Measurements from ENCODE around the gene MOB3A. TPM values are rescaled to one million over a fixed set of nuclear protein-coding genes. Genes with fewer than 3 reads are reported as not detected.
"Not testable (repeated sequence)": the region's sequence is repeated elsewhere in the genome, so short reads cannot be mapped to it uniquely, and the experiment has no call there.

MOB3A gene
- total RNA-seq, 5 donors from 2014 or later (not counting 1 experiment from before 2014, with no cell fraction given): 98.6 to 162 (median 142) TPM

DNA sequence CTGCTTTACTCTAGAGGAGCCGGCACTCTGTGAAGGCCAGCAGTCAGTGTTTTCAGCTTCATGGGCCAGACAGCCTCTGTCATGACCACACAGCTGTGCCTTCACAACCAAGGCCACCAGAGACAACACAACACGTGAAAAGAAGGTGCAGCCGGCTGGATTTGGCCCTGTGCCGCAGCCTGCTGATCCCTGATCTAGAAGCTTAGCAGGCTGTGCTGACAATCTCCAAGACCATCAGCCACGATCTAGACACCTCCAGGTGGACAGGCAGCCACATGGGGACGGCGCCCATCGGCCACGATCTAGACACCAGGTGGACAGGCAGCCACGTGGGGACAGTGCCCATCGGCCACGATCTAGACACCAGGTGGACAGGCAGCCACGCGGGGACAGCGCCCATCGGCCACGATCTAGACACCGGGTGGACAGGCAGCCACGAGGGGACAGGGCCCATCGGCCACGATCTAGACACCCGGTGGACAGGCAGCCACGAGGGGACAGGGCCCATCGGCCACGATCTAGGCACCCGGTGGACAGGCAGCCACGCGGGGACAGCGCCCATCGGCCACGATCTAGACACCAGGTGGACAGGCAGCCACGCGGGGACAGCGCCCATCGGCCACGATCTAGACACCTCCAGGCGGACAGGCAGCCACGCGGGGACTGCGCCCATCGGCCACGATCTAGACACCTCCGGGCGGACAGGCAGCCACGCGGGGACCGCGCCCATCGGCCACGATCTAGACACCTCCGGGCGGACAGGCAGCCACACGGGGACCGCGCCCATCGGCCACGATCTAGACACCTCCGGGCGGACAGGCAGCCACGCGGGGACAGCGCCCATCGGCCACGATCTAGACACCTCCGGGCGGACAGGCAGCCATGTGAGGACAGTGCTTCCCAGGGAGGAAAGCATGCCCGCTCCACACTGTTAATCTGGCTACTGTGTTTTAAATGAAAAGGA is 35.2 kb upstream of the MOB3A start:
- DNase-seq; H3K27me3 Mint-ChIP-seq; H3K4me3 ChIP-seq (ENCODE audit: control insufficient read depth in 1 of 2, extremely low read depth in 1 of 2, low read length in 1 of 2); H3K4me1 Mint-ChIP-seq; ATAC-seq (replicated peaks in 1 of 4); H3K9me3 ChIP-seq; H3K27ac ChIP-seq (ENCODE audit: low read length); H3K9me3 Mint-ChIP-seq; POLR2A ChIA-PET; H3K4me3 Mint-ChIP-seq; H3K4me1 ChIP-seq (ENCODE audit: control insufficient read depth in 1 of 2, extremely low read depth in 1 of 2, insufficient read depth in 2 of 2, low read length in 2 of 2); CTCF ChIA-PET; H3K27me3 ChIP-seq (replicated peaks in 1 of 2; ENCODE audit: control insufficient read depth in 2 of 2, extremely low read depth in 1 of 2, insufficient read depth in 2 of 2, low read length in 1 of 2); H3K27ac Mint-ChIP-seq: not testable (repeated sequence)
- peaks cover 29 to 60% of the 10 kb centered on the region in 2 donors for H3K36me3 ChIP-seq (ENCODE audit: control insufficient read depth in 2 of 2, extremely low read depth in 1 of 2, insufficient read depth in 1 of 2, low read length in 1 of 2)
- 96% methylated on average over 55 of the region's 67 CpGs for WGBS (ENCODE audit: insufficient coverage)
- H3K36me3 Mint-ChIP-seq: peaks cover 12% of the 10 kb centered on the region

DNA sequence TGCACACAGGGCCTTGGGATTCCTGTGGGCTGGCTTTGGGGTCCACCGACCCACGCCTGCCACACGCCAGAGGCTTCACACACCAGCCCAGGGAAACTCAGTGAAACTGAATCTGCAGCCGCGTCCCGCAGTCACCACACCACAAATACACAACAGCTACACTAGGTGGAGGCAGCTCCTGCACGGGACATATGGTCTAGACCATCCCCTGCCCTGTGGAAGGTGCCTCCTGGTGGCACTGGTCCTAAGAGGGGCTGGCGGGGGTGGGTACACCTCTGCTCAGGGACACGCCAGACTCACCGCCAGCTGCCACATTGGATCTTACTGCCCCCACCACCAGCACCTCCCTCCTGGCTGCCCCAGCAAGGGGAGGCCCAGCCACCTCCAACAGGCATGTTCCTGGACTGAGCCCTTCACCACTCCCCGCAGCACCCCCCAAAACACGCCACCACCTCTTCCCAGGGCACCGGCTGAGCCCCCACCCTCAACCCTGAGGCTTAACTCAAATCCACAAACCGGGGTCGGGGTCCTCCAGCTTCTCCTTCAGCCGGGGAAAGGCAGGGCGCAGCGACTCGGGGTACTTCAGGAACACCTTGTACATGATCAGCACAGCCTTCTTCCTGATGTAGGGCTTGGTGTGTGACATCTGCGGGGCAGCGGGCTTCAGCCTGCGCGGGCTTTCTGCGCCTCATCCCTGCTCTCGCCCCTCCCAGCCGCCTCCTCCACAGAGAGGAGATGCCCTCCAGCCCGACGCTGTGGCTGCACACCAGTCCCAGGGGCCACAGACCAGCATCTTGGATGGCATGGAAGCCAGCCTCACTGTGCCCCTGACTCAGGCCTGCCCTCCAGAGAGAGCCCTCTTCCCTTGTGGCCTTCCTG is 34.0 kb upstream of the MOB3A start:
- 95% methylated on average over 23 of the region's 28 CpGs for WGBS (ENCODE audit: insufficient coverage)
- ATAC-seq (replicated peaks in 1 of 4) (no peak), DNase-seq (no peak)
- H3K4me1 ChIP-seq (ENCODE audit: control insufficient read depth in 1 of 2, extremely low read depth in 1 of 2, insufficient read depth in 2 of 2, low read length in 2 of 2): no peaks in the 10 kb centered on the region
- Mint-ChIP-seq H3K36me3 (peaks cover 8% of the 10 kb centered on the region), H3K9me3 (no peaks in the 10 kb centered on the region), H3K27me3 (no peaks in the 10 kb centered on the region), H3K4me1 (no peaks in the 10 kb centered on the region), H3K4me3 (no peak overlapping the region), H3K27ac (no peak overlapping the region)
- H3K36me3 ChIP-seq (ENCODE audit: control insufficient read depth in 2 of 2, extremely low read depth in 1 of 2, insufficient read depth in 1 of 2, low read length in 1 of 2): peaks cover 29 to 54% of the 10 kb centered on the region in 2 donors
- H3K27ac ChIP-seq (ENCODE audit: low read length): no peak overlapping the region
- no peaks in the 10 kb centered on the region for H3K27me3 ChIP-seq (replicated peaks in 1 of 2; ENCODE audit: control insufficient read depth in 2 of 2, extremely low read depth in 1 of 2, insufficient read depth in 2 of 2, low read length in 1 of 2)
- ChIA-PET CTCF (interaction anchor here in 1 of 2 donors (0.6 kb wide), 1 partner anchor 304 kb away, joined by 3 read pairs; no protein-coding TSS in a partner anchor), POLR2A (interaction anchor here in 1 of 2 donors (0.6 kb wide), 2 partner anchors 16 to 27 kb away, joined by 3 read pairs; no protein-coding TSS in a partner anchor)
- H3K4me3 ChIP-seq (ENCODE audit: control insufficient read depth in 1 of 2, extremely low read depth in 1 of 2, low read length in 1 of 2): no peak overlapping the region
- no peaks in the 10 kb centered on the region for H3K9me3 ChIP-seq

DNA sequence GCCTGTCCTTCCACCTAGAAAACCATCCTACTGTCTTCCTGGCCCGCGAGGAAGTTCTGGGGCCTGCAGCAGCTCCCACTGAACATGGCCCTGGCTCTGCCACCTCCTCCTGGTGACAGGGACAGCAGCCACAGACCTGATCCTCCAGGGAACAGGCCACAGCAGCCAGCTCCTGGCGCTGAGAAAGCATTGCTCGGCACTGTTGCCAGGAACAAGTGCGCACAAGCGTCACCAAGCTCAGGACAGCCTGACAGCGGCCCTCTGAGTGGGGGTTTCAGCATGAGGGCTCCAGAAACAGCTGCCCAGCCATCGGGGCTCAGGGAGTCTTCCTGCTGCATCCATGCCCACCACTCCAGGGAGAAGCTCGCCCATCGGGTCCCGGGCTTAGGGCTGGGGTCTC is 33.4 kb upstream of the MOB3A start:
- Histone ChIP-seq H3K9me3 (no peaks in the 10 kb centered on the region), H3K36me3 (ENCODE audit: control insufficient read depth in 2 of 2, extremely low read depth in 1 of 2, insufficient read depth in 1 of 2, low read length in 1 of 2) (peaks cover 29 to 55% of the 10 kb centered on the region in 2 donors), H3K4me1 (ENCODE audit: control insufficient read depth in 1 of 2, extremely low read depth in 1 of 2, insufficient read depth in 2 of 2, low read length in 2 of 2) (no peaks in the 10 kb centered on the region), H3K27me3 (replicated peaks in 1 of 2; ENCODE audit: control insufficient read depth in 2 of 2, extremely low read depth in 1 of 2, insufficient read depth in 2 of 2, low read length in 1 of 2) (no peaks in the 10 kb centered on the region), H3K4me3 (ENCODE audit: control insufficient read depth in 1 of 2, extremely low read depth in 1 of 2, low read length in 1 of 2) (no peak overlapping the region), H3K27ac (ENCODE audit: low read length) (no peak overlapping the region)
- 100% methylated on average over 11 of the region's 11 CpGs for WGBS (ENCODE audit: insufficient coverage)
- H3K27me3 Mint-ChIP-seq: no peaks in the 10 kb centered on the region
- H3K27ac Mint-ChIP-seq: no peak overlapping the region
- ChIA-PET CTCF (interaction anchor here in 1 of 2 donors (0.6 kb wide), 1 partner anchor 303 kb away, joined by 3 read pairs; no protein-coding TSS in a partner anchor), POLR2A (interaction anchor here in 1 of 2 donors (0.6 kb wide), 1 partner anchor 16 kb away, joined by 3 read pairs; no protein-coding TSS in a partner anchor)
- H3K4me1 Mint-ChIP-seq: no peaks in the 10 kb centered on the region
- DNase-seq (no peak), ATAC-seq (replicated peaks in 1 of 4) (no peak)
- no peaks in the 10 kb centered on the region for H3K9me3 Mint-ChIP-seq
- H3K4me3 Mint-ChIP-seq: no peak overlapping the region
- H3K36me3 Mint-ChIP-seq: peaks cover 8% of the 10 kb centered on the region

DNA sequence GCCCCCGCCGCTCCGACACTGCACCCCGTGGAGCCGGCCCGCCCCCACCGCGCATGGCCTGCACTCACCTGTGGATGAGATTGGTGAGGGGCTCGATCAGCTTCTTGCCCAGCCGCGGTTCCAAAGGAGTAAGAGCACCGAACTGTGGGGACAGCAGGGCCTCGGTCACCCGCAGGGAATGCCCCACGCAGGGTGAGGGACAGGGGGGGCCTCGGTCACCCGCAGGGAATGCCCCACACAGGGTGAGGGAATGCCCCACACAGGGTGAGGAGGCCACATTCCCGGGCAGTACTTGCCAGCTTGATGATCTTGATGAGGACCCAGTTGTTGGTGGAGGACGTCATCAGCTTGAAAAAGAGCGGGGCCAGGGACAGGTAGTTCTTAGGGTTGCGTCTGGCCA is 32.9 kb upstream of the MOB3A start:
- Histone ChIP-seq H3K27ac (ENCODE audit: low read length) (no peak overlapping the region), H3K4me3 (ENCODE audit: control insufficient read depth in 1 of 2, extremely low read depth in 1 of 2, low read length in 1 of 2) (no peak overlapping the region), H3K36me3 (ENCODE audit: control insufficient read depth in 2 of 2, extremely low read depth in 1 of 2, insufficient read depth in 1 of 2, low read length in 1 of 2) (peaks cover 29 to 57% of the 10 kb centered on the region in 2 donors), H3K27me3 (replicated peaks in 1 of 2; ENCODE audit: control insufficient read depth in 2 of 2, extremely low read depth in 1 of 2, insufficient read depth in 2 of 2, low read length in 1 of 2) (no peaks in the 10 kb centered on the region), H3K9me3 (no peaks in the 10 kb centered on the region), H3K4me1 (ENCODE audit: control insufficient read depth in 1 of 2, extremely low read depth in 1 of 2, insufficient read depth in 2 of 2, low read length in 2 of 2) (no peaks in the 10 kb centered on the region)
- peaks cover 8% of the 10 kb centered on the region for H3K36me3 Mint-ChIP-seq
- no peak overlapping the region for H3K4me3 Mint-ChIP-seq
- 93% methylated on average over 13 of the region's 21 CpGs for WGBS (ENCODE audit: insufficient coverage)
- no peaks in the 10 kb centered on the region for H3K4me1 Mint-ChIP-seq
- ATAC-seq (replicated peaks in 1 of 4) (no peak), DNase-seq (no peak)
- no peaks in the 10 kb centered on the region for H3K9me3 Mint-ChIP-seq
- POLR2A ChIA-PET: no interaction called here
- CTCF ChIA-PET: no interaction called here
- H3K27me3 Mint-ChIP-seq: no peaks in the 10 kb centered on the region
- no peak overlapping the region for H3K27ac Mint-ChIP-seq

DNA sequence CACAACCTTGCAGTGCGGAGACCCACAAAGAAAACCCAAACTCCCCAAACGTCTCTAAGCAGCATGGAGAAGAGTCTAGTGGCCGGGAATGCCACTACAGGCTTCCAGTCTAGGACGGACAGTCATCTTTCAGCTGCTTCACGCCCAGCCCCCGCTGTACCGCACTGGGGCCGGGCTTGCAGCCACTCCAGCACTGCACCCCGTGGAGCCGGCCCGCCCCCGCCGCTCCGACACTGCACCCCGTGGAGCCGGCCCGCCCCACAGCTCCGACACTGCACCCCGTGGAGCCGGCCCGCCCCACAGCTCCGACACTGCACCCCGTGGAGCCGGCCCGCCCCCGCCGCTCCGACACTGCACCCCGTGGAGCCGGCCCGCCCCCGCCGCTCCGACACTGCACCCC is 32.1 kb upstream of the MOB3A start:
- DNase-seq, H3K36me3 Mint-ChIP-seq, POLR2A ChIA-PET: not testable (repeated sequence)

DNA sequence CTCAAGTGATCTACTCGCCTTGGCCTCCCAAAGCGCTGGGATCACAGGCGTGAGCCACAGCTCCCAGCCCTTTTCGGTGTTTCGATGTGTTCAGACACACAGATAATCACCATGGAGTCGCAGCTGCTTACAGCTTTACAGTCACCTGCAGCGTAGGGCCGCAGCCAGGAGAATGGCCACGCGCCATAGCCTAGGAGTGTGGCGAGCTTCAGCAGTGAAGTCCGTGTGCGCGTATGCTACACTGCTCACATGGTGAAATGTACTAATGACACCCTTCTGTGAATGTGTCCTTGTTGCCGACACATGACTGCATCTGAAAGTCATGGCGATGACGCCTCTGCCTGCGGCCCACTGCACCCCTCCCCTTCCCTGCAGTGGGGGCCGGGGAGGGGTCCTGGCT is 31.6 kb upstream of the MOB3A start:
- no peaks in the 10 kb centered on the region for H3K9me3 Mint-ChIP-seq

More for the DNA sequence above, 32.1 kb upstream of the MOB3A start:
- H3K4me1 ChIP-seq (ENCODE audit: control insufficient read depth in 1 of 2, extremely low read depth in 1 of 2, insufficient read depth in 2 of 2, low read length in 2 of 2); H3K9me3 Mint-ChIP-seq; H3K27ac ChIP-seq (ENCODE audit: low read length); H3K4me1 Mint-ChIP-seq; H3K27me3 Mint-ChIP-seq; H3K27ac Mint-ChIP-seq; H3K27me3 ChIP-seq (replicated peaks in 1 of 2; ENCODE audit: control insufficient read depth in 2 of 2, extremely low read depth in 1 of 2, insufficient read depth in 2 of 2, low read length in 1 of 2); ATAC-seq (replicated peaks in 1 of 4); H3K9me3 ChIP-seq; CTCF ChIA-PET; H3K4me3 Mint-ChIP-seq; H3K4me3 ChIP-seq (ENCODE audit: control insufficient read depth in 1 of 2, extremely low read depth in 1 of 2, low read length in 1 of 2): not testable (repeated sequence)
- WGBS (ENCODE audit: insufficient coverage): 83% methylated on average over 1 of the region's 34 CpGs
- H3K36me3 ChIP-seq (ENCODE audit: control insufficient read depth in 2 of 2, extremely low read depth in 1 of 2, insufficient read depth in 1 of 2, low read length in 1 of 2): peaks cover 29 to 64% of the 10 kb centered on the region in 2 donors

More for the DNA sequence above, 31.6 kb upstream of the MOB3A start:
- H3K27me3 ChIP-seq (replicated peaks in 1 of 2; ENCODE audit: control insufficient read depth in 2 of 2, extremely low read depth in 1 of 2, insufficient read depth in 2 of 2, low read length in 1 of 2): no peaks in the 10 kb centered on the region
- ChIA-PET POLR2A (no interaction called here), CTCF (no interaction called here)
- 92% methylated on average over 16 of the region's 19 CpGs for WGBS (ENCODE audit: insufficient coverage)
- Mint-ChIP-seq H3K27me3 (no peaks in the 10 kb centered on the region), H3K4me1 (no peaks in the 10 kb centered on the region), H3K36me3 (peaks cover 8% of the 10 kb centered on the region), H3K27ac (no peak overlapping the region), H3K4me3 (no peak overlapping the region)
- H3K9me3 ChIP-seq: no peaks in the 10 kb centered on the region
- H3K27ac ChIP-seq (ENCODE audit: low read length): no peak overlapping the region
- no peaks in the 10 kb centered on the region for H3K4me1 ChIP-seq (ENCODE audit: control insufficient read depth in 1 of 2, extremely low read depth in 1 of 2, insufficient read depth in 2 of 2, low read length in 2 of 2)
- no peak for DNase-seq
- no peak for ATAC-seq (replicated peaks in 1 of 4)
- no peak overlapping the region for H3K4me3 ChIP-seq (ENCODE audit: control insufficient read depth in 1 of 2, extremely low read depth in 1 of 2, low read length in 1 of 2)
- H3K36me3 ChIP-seq (ENCODE audit: control insufficient read depth in 2 of 2, extremely low read depth in 1 of 2, insufficient read depth in 1 of 2, low read length in 1 of 2): peaks cover 25 to 67% of the 10 kb centered on the region in 2 donors

Data from T-cell (primary cell).